Upper lobe of right lung (tissue), 1 donor: ENCODE measurements around the gene TMCC2. TPM values are rescaled to one million over a fixed set of nuclear protein-coding genes. Genes with fewer than 3 reads are reported as not detected.

Experiments
- ATAC-seq: fragments of 200-7000 bp; cut with Tn5 transposase; one replicate; pipeline ENCODE4 v1.9.1; 2020; ENCODE audit warnings: mild to moderate bottlenecking, moderate library complexity
- DNase-seq: peaks from one replicate; pipeline ENCODE4 v3.0.0-alpha.2; 2020
- H3K27ac ChIP-seq: fragments of 200-600 bp; one replicate; pipeline ENCODE4 v1.8.0; 2022
- H3K27me3 ChIP-seq: fragments of 200-600 bp; one replicate; pipeline ENCODE4 v1.8.0; 2022; ENCODE audit warnings: mild to moderate bottlenecking
- H3K36me3 ChIP-seq: fragments of 200-600 bp; one replicate; pipeline ENCODE4 v1.8.0; 2022
- H3K4me1 ChIP-seq: fragments of 200-600 bp; one replicate; pipeline ENCODE4 v1.8.0; 2022
- H3K4me3 ChIP-seq: fragments of 200-600 bp; one replicate; pipeline ENCODE4 v1.8.0; 2022; ENCODE audit warnings: mild to moderate bottlenecking
- H3K9me3 ChIP-seq: fragments of 200-600 bp; one replicate; pipeline ENCODE4 v1.8.0; 2022
- CTCF ChIP-seq: fragments of 200-600 bp; IDR thresholded peaks from one replicate; pipeline ENCODE4 v1.8.0; 2022; ENCODE audit warnings: antibody characterized with exemption
- intact Hi-C: fragments of 100-400 bp; cut with DNase I; formaldehyde crosslinking; loops from one replicate; pipeline ENCODE4 v1.11.0; 2022
- total RNA-seq: library from RNA; stranded (reverse); fragmentation: NEBNext Ultra II Directional; extraction: Animal tissue kit (Norgen Biotek cat#: 25700); gene quantifications from one replicate; pipeline ENCODE4 v1.2.1, GENCODE V29; 2021
- donor health status: DM: no; HTN: yes; CAD: no; lungs with severe emphysema.

TMCC2 gene
- total RNA-seq, 1 donor from 2014 or later, result 4.8 TPM

GRCh38 chr1:205190845-205191577 is 36.7 kb upstream of the TMCC2 start:
- no peak for TF ChIP-seq CTCF
- DNase-seq (no peak), ATAC-seq (peak; percentile 64)
- no peak overlapping the region for H3K27ac ChIP-seq
- H3K4me1 ChIP-seq, result peaks cover 30% of the 10 kb centered on the region
- peaks cover 8% of the 10 kb centered on the region for H3K36me3 ChIP-seq
- H3K9me3 ChIP-seq, result no peaks in the 10 kb centered on the region
- H3K27me3 ChIP-seq, result no peaks in the 10 kb centered on the region
- intact Hi-C loops, result no loop called here
- H3K4me3 ChIP-seq, result no peak overlapping the region

DNA sequence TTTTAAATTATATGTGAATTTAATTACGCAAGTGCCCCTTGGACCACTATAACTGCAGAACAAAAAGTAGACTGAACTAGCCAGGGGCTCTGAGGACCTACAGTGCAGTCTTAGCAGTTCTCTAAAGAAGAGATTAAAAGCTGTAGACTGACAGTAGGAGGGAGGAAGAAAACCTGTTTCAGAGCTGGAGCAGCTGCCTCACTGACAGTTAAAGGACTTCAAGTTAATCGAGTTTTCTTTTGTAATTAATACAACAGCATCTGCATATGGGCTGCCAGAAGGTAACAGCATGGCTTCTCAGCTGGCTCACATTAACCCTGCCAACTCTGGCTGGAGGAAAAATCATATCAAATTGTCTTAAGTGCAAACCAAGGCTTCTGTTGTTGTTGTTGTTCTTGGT is 36.1 kb upstream of the TMCC2 start:
- Histone ChIP-seq H3K27me3 (no peaks in the 10 kb centered on the region), H3K9me3 (no peaks in the 10 kb centered on the region), H3K4me1 (peaks cover 30% of the 10 kb centered on the region), H3K27ac (no peak overlapping the region), H3K36me3 (peaks cover 8% of the 10 kb centered on the region), H3K4me3 (no peak overlapping the region)
- ATAC-seq (no peak), DNase-seq (no peak)
- no peak for TF ChIP-seq CTCF
- intact Hi-C loops, result no loop called here

GRCh38 chr1:205192287-205192686 is 35.5 kb upstream of the TMCC2 start:
- H3K9me3 ChIP-seq, result no peaks in the 10 kb centered on the region
- no peak for TF ChIP-seq CTCF
- DNase-seq (no peak), ATAC-seq (no peak)
- intact Hi-C loops, result no loop called here
- H3K27me3 ChIP-seq, result no peaks in the 10 kb centered on the region
- no peak overlapping the region for H3K27ac ChIP-seq
- no peak overlapping the region for H3K4me3 ChIP-seq
- H3K4me1 ChIP-seq, result peaks cover 26% of the 10 kb centered on the region
- peaks cover 4% of the 10 kb centered on the region for H3K36me3 ChIP-seq

DNA sequence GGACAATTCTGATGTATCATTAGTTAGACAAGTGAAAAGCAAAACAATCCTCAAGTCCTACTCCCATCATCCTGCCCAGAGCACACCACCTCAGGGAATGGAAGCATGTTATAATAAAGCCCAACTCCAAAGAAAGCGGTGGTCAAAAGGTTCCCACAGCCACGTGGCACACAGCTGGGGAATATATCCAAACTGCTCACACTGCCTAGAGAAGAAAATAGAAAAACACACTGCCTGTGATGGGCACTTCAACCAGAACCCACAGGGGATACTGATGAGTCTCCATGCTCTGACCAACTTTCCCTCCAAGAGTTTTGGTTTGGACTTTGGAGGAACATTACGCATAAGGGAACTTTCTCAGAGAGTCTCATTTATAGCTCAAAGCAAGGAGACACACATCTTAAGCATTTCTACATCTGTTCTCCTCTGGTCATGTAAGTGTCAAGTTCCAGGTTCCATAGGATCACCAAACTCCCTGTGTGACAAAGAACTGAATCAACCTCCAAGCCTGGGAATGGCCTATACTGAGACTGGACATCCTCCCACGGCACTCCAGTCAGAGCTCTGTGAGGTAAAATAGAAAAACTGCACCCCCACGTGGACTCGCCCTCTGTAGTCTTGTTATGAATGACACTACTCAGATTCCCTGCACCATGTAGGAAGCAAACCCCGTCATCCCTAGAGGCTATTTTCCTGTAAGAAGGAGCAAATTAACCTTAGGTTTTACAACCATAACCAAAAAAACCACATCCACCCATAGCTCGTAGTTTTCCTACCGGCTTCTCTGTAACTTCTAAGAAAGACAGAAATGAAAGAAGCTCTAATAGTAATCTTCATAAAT is 28.4 kb upstream of the TMCC2 start:
- intact Hi-C loops, result no loop called here
- H3K9me3 ChIP-seq, result no peaks in the 10 kb centered on the region
- TF ChIP-seq CTCF, result no peak
- DNase-seq (no peak), ATAC-seq (no peak)
- no peaks in the 10 kb centered on the region for H3K27me3 ChIP-seq
- no peaks in the 10 kb centered on the region for H3K36me3 ChIP-seq
- no peak overlapping the region for H3K27ac ChIP-seq
- no peaks in the 10 kb centered on the region for H3K4me1 ChIP-seq
- H3K4me3 ChIP-seq, result no peak overlapping the region

- no peaks in the 10 kb centered on the region for H3K27me3 ChIP-seq
- no peak for ATAC-seq
- H3K9me3 ChIP-seq, result no peaks in the 10 kb centered on the region
- TF ChIP-seq CTCF, result no peak
- no peak for DNase-seq
- H3K36me3 ChIP-seq, result no peaks in the 10 kb centered on the region
- H3K4me3 ChIP-seq, result no peak overlapping the region
- intact Hi-C loops, result no loop called here
- H3K27ac ChIP-seq, result no peak overlapping the region
- no peaks in the 10 kb centered on the region for H3K4me1 ChIP-seq
These were observed 27.8 kb upstream of the TMCC2 start for GRCh38 chr1:205199931-205200299.
